Mesendoderm (in vitro differentiated cells): ENCODE data around the gene RFK.
A peak's percentile ranks its signal among the peaks of the same experiment; 100 is the strongest.

Source experiments
- DNase-seq: peaks from one replicate; pipeline ENCODE4 v3.0.0; 2013
- H2AK5ac ChIP-seq: 2 replicates; pipeline ENCODE4 v1.6.1; 2013; ENCODE audit warnings: low read length, inconsistent platforms
- H2BK120ac ChIP-seq: 2 replicates; pipeline ENCODE4 v1.6.1; 2013; ENCODE audit warnings: low read depth, mild to moderate bottlenecking, low read length, moderate library complexity, mixed read lengths
- H2BK15ac ChIP-seq: replicated peaks from 2 replicates; pipeline ENCODE4 v1.6.1; 2013; ENCODE audit warnings: low read depth, mild to moderate bottlenecking, moderate library complexity
- H2BK5ac ChIP-seq: 2 replicates; pipeline ENCODE4 v1.6.1; 2013; ENCODE audit warnings: low read length, inconsistent platforms
- H3K18ac ChIP-seq: 2 replicates; pipeline ENCODE4 v1.6.1; 2013; ENCODE audit warnings: mild to moderate bottlenecking, low read length, mixed read lengths
- H3K23ac ChIP-seq: one replicate; pipeline ENCODE4 v1.6.1; 2013; ENCODE audit warnings: low read length
- H3K27ac ChIP-seq: 2 replicates; pipeline ENCODE4 v1.5.1; 2013; ENCODE audit warnings: low read depth, mild to moderate bottlenecking, inconsistent platforms, low read length, moderate library complexity
- H3K27me3 ChIP-seq: 2 replicates; pipeline ENCODE4 v1.6.1; 2013; ENCODE audit warnings: low read length, control low read depth, mild to moderate bottlenecking, inconsistent platforms; ENCODE audit not compliant: insufficient read depth, poor library complexity
- H3K36me3 ChIP-seq: 2 replicates; pipeline ENCODE4 v1.6.1; 2013; ENCODE audit warnings: low read length, inconsistent platforms; ENCODE audit not compliant: control insufficient read depth, insufficient read depth
- H3K4ac ChIP-seq: one replicate; pipeline ENCODE4 v1.6.1; 2013; ENCODE audit warnings: low read depth, mild to moderate bottlenecking, low read length, moderate library complexity
- H3K4me1 ChIP-seq: 2 replicates; pipeline ENCODE4 v1.6.1; 2013; ENCODE audit warnings: low read depth, low read length, inconsistent platforms; ENCODE audit not compliant: control insufficient read depth
- H3K4me2 ChIP-seq: 2 replicates; pipeline ENCODE4 v1.6.1; 2013; ENCODE audit warnings: low read length
- H3K4me3 ChIP-seq: 2 replicates; pipeline ENCODE4 v1.5.1; 2013; ENCODE audit warnings: mild to moderate bottlenecking, low read length
- H3K56ac ChIP-seq: one replicate; pipeline ENCODE4 v1.6.1; 2013; ENCODE audit warnings: low read length
- H3K79me1 ChIP-seq: 2 replicates; pipeline ENCODE4 v1.6.1; 2013; ENCODE audit warnings: low read length, inconsistent platforms
- H3K79me2 ChIP-seq: 2 replicates; pipeline ENCODE4 v1.6.1; 2013; ENCODE audit warnings: mild to moderate bottlenecking, low read length; ENCODE audit not compliant: control insufficient read depth, insufficient read depth
- H3K9ac ChIP-seq: 2 replicates; pipeline ENCODE4 v1.6.1; 2013; ENCODE audit warnings: low read length, inconsistent platforms
- H4K5ac ChIP-seq: one replicate; pipeline ENCODE4 v1.6.1; 2013; ENCODE audit warnings: low read length
- H4K8ac ChIP-seq: one replicate; pipeline ENCODE4 v1.6.1; 2013; ENCODE audit warnings: low read depth, mild to moderate bottlenecking, control low read depth, low read length, moderate library complexity
- WGBS: extraction: QIAGEN DNeasy Blood & Tissue Kit; methylation state at CpG from one replicate; pipeline ENCODE4 v1.1.7; 2013; ENCODE audit warnings: low lambda C conversion rate, missing lambda C conversion rate; ENCODE audit not compliant: insufficient coverage; ENCODE audit errors: extremely low coverage; 5-methylcytosine and 5-hydroxymethylcytosine counted together

Gene RFK

DNA sequence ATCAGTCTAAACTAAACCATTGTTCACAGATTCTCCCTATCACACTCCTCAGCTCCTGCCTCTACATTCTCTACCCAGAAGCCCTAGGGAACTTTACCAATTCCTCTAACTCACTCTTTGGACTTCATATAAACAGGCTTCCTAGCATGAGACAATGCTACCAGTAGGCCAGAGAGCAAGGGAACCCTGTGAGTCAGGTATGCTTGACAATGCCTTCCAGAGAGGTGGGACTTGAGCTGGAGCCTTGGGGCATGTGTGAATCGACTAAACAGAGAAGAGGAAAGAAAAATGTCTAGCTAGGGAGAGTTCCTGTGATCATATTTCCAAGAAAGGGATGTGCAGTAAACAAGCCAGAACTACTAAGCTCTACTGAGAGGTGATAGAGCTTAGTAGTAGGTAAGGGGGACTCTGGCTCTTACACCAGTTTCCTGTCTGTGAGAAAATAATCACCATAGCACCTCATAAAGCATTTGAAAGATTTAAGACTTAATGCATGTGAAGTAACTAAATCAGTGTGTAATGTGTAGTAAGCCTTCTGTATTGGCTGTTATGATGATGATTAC lies 6.4 kb upstream of the RFK start:
- Histone ChIP-seq H3K79me2 (no peaks in the 10 kb centered on the region), H3K4me3 (no peak overlapping the region), H3K4ac (no peak overlapping the region), H2BK120ac (no peak overlapping the region), H2BK15ac (no peak overlapping the region), H2BK5ac (no peak overlapping the region), H3K79me1 (no peaks in the 10 kb centered on the region), H3K27ac (no peak overlapping the region), H3K9ac (no peak overlapping the region), H2AK5ac (no peak overlapping the region), H3K36me3 (no peaks in the 10 kb centered on the region), H3K56ac (no peak overlapping the region), H4K8ac (no peak overlapping the region), H3K18ac (no peak overlapping the region), H3K23ac (no peak overlapping the region), H3K4me1 (no peaks in the 10 kb centered on the region), H3K27me3 (no peaks in the 10 kb centered on the region), H4K5ac (no peak overlapping the region), H3K4me2 (no peak overlapping the region)
- WGBS = no CpG with 5 or more reads among the region's 1 CpG
- peak; percentile 64 for DNase-seq

DNA sequence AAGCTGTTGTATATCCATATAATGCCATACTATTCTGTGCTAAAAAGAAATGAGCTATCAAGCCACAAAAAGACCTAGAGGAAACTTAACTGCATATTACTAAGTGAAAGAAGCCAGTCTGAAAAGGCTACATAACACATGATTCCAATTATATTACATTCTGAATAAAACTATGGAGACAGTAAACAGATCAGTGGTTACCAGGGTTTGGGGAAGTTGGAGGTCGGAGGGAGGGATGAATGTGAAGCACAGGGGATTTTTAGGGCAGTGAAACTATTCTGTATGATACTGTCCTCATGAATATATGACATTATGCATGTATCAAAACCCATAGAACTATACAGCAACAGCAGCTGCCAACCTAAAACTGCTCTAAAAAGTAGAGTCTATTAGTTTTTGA lies 5.6 kb upstream of the RFK start:
- H3K4me1 ChIP-seq = no peaks in the 10 kb centered on the region
- H4K8ac ChIP-seq = no peak overlapping the region
- H3K23ac ChIP-seq = no peak overlapping the region
- no peak overlapping the region for H3K27ac ChIP-seq
- H3K79me2 ChIP-seq = no peaks in the 10 kb centered on the region
- H3K79me1 ChIP-seq = no peaks in the 10 kb centered on the region
- no peaks in the 10 kb centered on the region for H3K36me3 ChIP-seq
- no peak overlapping the region for H3K4ac ChIP-seq
- no peak overlapping the region for H4K5ac ChIP-seq
- no peaks in the 10 kb centered on the region for H3K27me3 ChIP-seq
- H3K56ac ChIP-seq = no peak overlapping the region
- H2BK15ac ChIP-seq = no peak overlapping the region
- H3K4me3 ChIP-seq = no peak overlapping the region
- WGBS = no CpG with 5 or more reads among the region's 1 CpG
- H2AK5ac ChIP-seq = no peak overlapping the region
- no peak overlapping the region for H2BK5ac ChIP-seq
- H3K18ac ChIP-seq = no peak overlapping the region
- H2BK120ac ChIP-seq = no peak overlapping the region
- no peak overlapping the region for H3K4me2 ChIP-seq
- DNase-seq = no peak
- H3K9ac ChIP-seq = no peak overlapping the region

DNA sequence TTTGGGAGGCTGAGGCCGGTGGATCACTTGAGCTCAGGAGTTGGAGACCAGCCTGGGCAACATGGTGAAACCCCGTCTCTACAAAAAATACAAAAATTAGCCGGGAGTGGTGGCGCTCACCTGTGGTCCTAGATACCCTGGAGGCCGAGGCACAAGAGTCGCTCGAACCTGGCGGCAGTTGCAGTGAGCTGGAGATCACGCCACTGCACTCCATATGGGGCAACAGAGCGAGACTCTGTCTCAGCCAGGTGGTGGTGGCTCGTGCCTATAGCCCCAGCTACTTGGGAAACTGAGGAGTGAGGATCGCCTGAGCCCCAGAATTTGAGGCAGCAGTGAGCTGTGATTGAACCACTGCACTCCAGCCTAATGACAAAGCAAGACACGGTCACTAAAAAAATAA lies 2.4 kb upstream of the RFK start:
- H3K18ac ChIP-seq = no peak overlapping the region
- no peaks in the 10 kb centered on the region for H3K27me3 ChIP-seq
- H2AK5ac ChIP-seq = no peak overlapping the region
- no peak overlapping the region for H4K8ac ChIP-seq
- no peak overlapping the region for H3K4me2 ChIP-seq
- no peaks in the 10 kb centered on the region for H3K36me3 ChIP-seq
- H3K4me3 ChIP-seq = no peak overlapping the region
- DNase-seq = no peak
- H3K27ac ChIP-seq = no peak overlapping the region
- H3K9ac ChIP-seq = no peak overlapping the region
- no peaks in the 10 kb centered on the region for H3K4me1 ChIP-seq
- no CpG with 5 or more reads among the region's 13 CpGs for WGBS
- no peak overlapping the region for H3K23ac ChIP-seq
- H2BK5ac ChIP-seq = no peak overlapping the region
- H2BK15ac ChIP-seq = no peak overlapping the region
- H2BK120ac ChIP-seq = no peak overlapping the region
- peaks cover 3% of the 10 kb centered on the region for H3K79me1 ChIP-seq
- H3K56ac ChIP-seq = no peak overlapping the region
- peaks cover 2% of the 10 kb centered on the region for H3K79me2 ChIP-seq
- no peak overlapping the region for H4K5ac ChIP-seq
- H3K4ac ChIP-seq = no peak overlapping the region

DNA sequence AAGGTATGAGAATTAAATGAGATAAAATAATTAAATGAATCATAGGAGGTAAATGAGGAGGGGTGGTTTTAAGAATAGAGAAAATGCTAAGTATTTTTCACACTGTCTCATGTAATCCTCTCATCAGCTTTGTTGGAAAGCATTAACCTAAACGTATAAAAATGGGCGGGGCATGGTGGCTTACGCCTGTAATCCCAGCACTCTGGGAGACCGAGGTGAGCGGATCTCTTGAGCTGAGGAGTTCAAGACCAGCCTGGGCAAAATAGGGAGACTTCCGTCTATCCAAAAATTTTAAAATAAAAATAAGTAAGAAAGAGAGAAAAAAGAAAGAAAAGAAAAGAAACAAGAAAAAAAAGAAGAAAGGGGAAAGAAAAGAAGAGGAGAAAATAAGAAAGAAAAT lies 1.9 kb upstream of the RFK start:
- no peak overlapping the region for H4K8ac ChIP-seq
- no CpG with 5 or more reads among the region's 6 CpGs for WGBS
- no peak overlapping the region for H3K4me3 ChIP-seq

DNA sequence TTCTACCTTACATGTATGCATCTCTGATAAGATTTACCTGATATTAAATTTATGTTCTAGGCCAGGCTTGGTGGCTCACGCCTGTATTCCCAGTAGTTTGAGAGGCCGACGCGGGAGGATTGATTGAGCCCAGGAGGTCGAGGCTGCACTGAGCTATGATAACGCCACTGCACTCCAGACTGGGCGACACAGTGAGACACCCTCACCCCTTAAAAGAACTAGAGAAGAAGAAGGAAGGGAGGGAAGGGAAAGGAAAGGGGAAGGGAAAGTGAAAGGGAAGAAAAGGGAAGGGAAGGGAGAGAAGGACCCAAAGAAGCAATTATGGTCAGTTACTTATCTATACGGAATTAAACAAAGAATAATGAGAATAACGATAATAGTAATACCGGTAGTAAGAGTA lies 1.2 kb upstream of the RFK start:
- no peaks in the 10 kb centered on the region for H3K27me3 ChIP-seq
- H3K36me3 ChIP-seq = no peaks in the 10 kb centered on the region
- no peak overlapping the region for H2AK5ac ChIP-seq
- H3K4me3 ChIP-seq = no peak overlapping the region
- peaks cover 2% of the 10 kb centered on the region for H3K79me2 ChIP-seq
- DNase-seq = no peak
- no CpG with 5 or more reads among the region's 10 CpGs for whole genome bisulfite sequencing
- H3K4ac ChIP-seq = no peak overlapping the region
- no peak overlapping the region for H3K23ac ChIP-seq
- H3K56ac ChIP-seq = peak overlapping the region; percentile 35
- H3K79me1 ChIP-seq = peaks cover 3% of the 10 kb centered on the region
- H3K4me1 ChIP-seq = no peaks in the 10 kb centered on the region
- H3K27ac ChIP-seq = no peak overlapping the region
- H3K4me2 ChIP-seq = no peak overlapping the region
- H2BK15ac ChIP-seq = no peak overlapping the region
- no peak overlapping the region for H3K9ac ChIP-seq
- no peak overlapping the region for H2BK5ac ChIP-seq
- H3K18ac ChIP-seq = no peak overlapping the region
- H4K5ac ChIP-seq = no peak overlapping the region
- no peak overlapping the region for H4K8ac ChIP-seq
- H2BK120ac ChIP-seq = no peak overlapping the region

More for the DNA sequence above, 1.9 kb upstream of the RFK start:
- peaks cover 3% of the 10 kb centered on the region for H3K79me1 ChIP-seq
- no peaks in the 10 kb centered on the region for H3K27me3 ChIP-seq
- H3K18ac ChIP-seq = no peak overlapping the region
- H4K5ac ChIP-seq = no peak overlapping the region
- no peak for DNase-seq
- no peaks in the 10 kb centered on the region for H3K36me3 ChIP-seq
- H3K4ac ChIP-seq = no peak overlapping the region
- H2BK15ac ChIP-seq = no peak overlapping the region
- no peak overlapping the region for H3K56ac ChIP-seq
- H2BK5ac ChIP-seq = no peak overlapping the region
- H3K4me1 ChIP-seq = no peaks in the 10 kb centered on the region
- no peak overlapping the region for H3K23ac ChIP-seq
- H3K27ac ChIP-seq = no peak overlapping the region
- H3K4me2 ChIP-seq = no peak overlapping the region
- no peak overlapping the region for H3K9ac ChIP-seq
- peaks cover 2% of the 10 kb centered on the region for H3K79me2 ChIP-seq
- H2AK5ac ChIP-seq = no peak overlapping the region
- H2BK120ac ChIP-seq = no peak overlapping the region

DNA sequence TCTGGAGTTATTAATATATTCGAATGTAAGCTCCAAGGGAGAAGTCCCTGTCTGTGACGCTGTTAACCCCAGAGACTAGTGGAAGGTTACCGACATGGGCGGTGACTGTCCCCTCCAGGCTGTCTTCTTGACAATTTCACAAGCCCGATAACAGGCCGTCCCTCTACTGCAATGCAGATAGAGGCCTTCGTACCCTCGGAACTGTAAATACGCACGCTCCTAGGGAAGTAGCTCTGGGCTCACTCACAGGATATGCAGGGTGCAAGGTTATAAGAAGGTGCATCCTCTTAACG lies 680 bp upstream of the RFK start:
- Histone ChIP-seq H4K5ac (no peak overlapping the region), H3K4ac (peak overlapping the region; percentile 17), H3K56ac (peak overlapping the region; percentile 86), H2BK15ac (no peak overlapping the region), H3K79me2 (peaks cover 2% of the 10 kb centered on the region), H3K4me2 (peak overlapping the region; percentile 82), H2AK5ac (no peak overlapping the region), H3K36me3 (no peaks in the 10 kb centered on the region), H3K27ac (peak overlapping the region; percentile 89), H3K4me3 (peak overlapping the region; percentile 34), H3K79me1 (peaks cover 3% of the 10 kb centered on the region), H3K9ac (peak overlapping the region; percentile 70), H4K8ac (no peak overlapping the region), H3K4me1 (no peaks in the 10 kb centered on the region), H2BK5ac (peak overlapping the region; percentile 57), H2BK120ac (peak overlapping the region; percentile 56), H3K23ac (no peak overlapping the region), H3K27me3 (no peaks in the 10 kb centered on the region), H3K18ac (peak overlapping the region; percentile 83)
- WGBS = no CpG with 5 or more reads among the region's 11 CpGs
- DNase-seq = peak; percentile 95
